PC-3 (cell line): ENCODE data around the gene KCNQ5. TPM values are rescaled to one million over a fixed set of nuclear protein-coding genes. Genes with fewer than 3 reads are reported as not detected.
A peak's percentile ranks its signal among the peaks of the same experiment; 100 is the strongest.

Experiments
- ATAC-seq: fragments of 200-7000 bp; cut with Tn5 transposase; 2 replicates; pipeline ENCODE4 v1.9.1; 2020; ENCODE audit warnings: mild to moderate bottlenecking, moderate library complexity
- BruUV-seq: library from RNA; stranded (reverse); fragments of 400-500 nt; replicated peaks from 2 replicates; lab custom pipeline; 2021; lab: Mats Ljungman, UMichigan
- CTCF ChIA-PET: fragments of 300-600 bp; sonication (Branson Sonifier 250); formaldehyde crosslinking; loops from one replicate; lab custom pipeline; 2022; ENCODE audit warnings: antibody characterized with exemption; lab: Charles Lee
- POLR2A ChIA-PET: fragments of 300-600 bp; sonication (Branson Sonifier 250); formaldehyde crosslinking; loops from one replicate; lab custom pipeline; 2022; ENCODE audit warnings: antibody characterized with exemption; ENCODE audit not compliant: unreplicated experiment; lab: Charles Lee
- DNase-seq: peaks from one replicate; pipeline ENCODE4 v3.0.0-alpha.2; 2015
- H2AFZ ChIP-seq: fragments of 300-600 bp; sonication (generic); 2 replicates; pipeline ENCODE4 v1.6.0; 2016; ENCODE audit warnings: antibody characterized with exemption, low read length
- H3F3A ChIP-seq: fragments of 300-600 bp; sonication (generic); one replicate; pipeline ENCODE4 v1.6.0; 2017; ENCODE audit warnings: antibody characterized with exemption, low read length, control low read depth, mild to moderate bottlenecking; ENCODE audit not compliant: unreplicated experiment
- H3K27ac ChIP-seq: fragments of 300-600 bp; sonication (generic); 2 replicates; pipeline ENCODE4 v1.5.1; 2016; ENCODE audit warnings: mild to moderate bottlenecking, low read length
- H3K27me3 ChIP-seq: fragments of 300-600 bp; sonication (generic); 2 replicates; pipeline ENCODE4 v1.6.1; 2016; ENCODE audit warnings: low read length, mixed read lengths
- H3K36me3 ChIP-seq: fragments of 300-600 bp; sonication (generic); 2 replicates; pipeline ENCODE4 v1.6.1; 2016; ENCODE audit warnings: low read depth, mixed run types, low read length, mixed read lengths
- H3K4me1 ChIP-seq: fragments of 300-600 bp; sonication (generic); 2 replicates; pipeline ENCODE4 v1.5.1; 2016; ENCODE audit warnings: low read length; ENCODE audit not compliant: insufficient read depth
- H3K4me2 ChIP-seq: fragments of 300-600 bp; sonication (generic); 2 replicates; pipeline ENCODE4 v1.6.0; 2016; ENCODE audit warnings: low read length
- H3K4me3 ChIP-seq: fragments of 300-600 bp; sonication (generic); 2 replicates; pipeline ENCODE4 v1.5.1; 2016; ENCODE audit warnings: mild to moderate bottlenecking, low read length, mixed read lengths
- H3K79me2 ChIP-seq: fragments of 300-600 bp; sonication (generic); 2 replicates; pipeline ENCODE4 v1.6.1; 2017; ENCODE audit warnings: low read length, mixed read lengths
- H3K9ac ChIP-seq: fragments of 300-600 bp; sonication (generic); 2 replicates; pipeline ENCODE4 v1.6.0; 2016; ENCODE audit warnings: mild to moderate bottlenecking, low read length
- H3K9me2 ChIP-seq: fragments of 300-600 bp; sonication (generic); replicated peaks from 2 replicates; pipeline ENCODE4 v1.6.1; 2016; ENCODE audit warnings: mixed run types, low read length, mixed read lengths
- H3K9me3 ChIP-seq: fragments of 300-600 bp; sonication (generic); 2 replicates; pipeline ENCODE4 v1.6.1; 2016; ENCODE audit warnings: low read length, mixed read lengths
- H4K20me1 ChIP-seq: fragments of 300-600 bp; sonication (generic); 2 replicates; pipeline ENCODE4 v1.6.1; 2016; ENCODE audit warnings: low read length, mixed read lengths
- EZH2 ChIP-seq: fragments of 300-600 bp; sonication (generic); IDR thresholded peaks from one replicate; pipeline ENCODE4 v1.6.1; 2017; ENCODE audit warnings: antibody characterized with exemption, mild to moderate bottlenecking, low read length; ENCODE audit not compliant: unreplicated experiment
- EZH2phosphoT487 ChIP-seq: fragments of 300-600 bp; sonication (generic); IDR thresholded peaks from 2 replicates; pipeline ENCODE4 v1.6.1; 2018; ENCODE audit warnings: mild to moderate bottlenecking, antibody characterized with exemption, low read length, borderline replicate concordance
- intact Hi-C: fragments of 100-400 bp; cut with micrococcal nuclease; formaldehyde crosslinking; loops from 2 replicates; pipeline ENCODE4 v1.9.0; 2023
- total RNA-seq: library from RNA; depleted of rRNA; stranded (reverse); fragments of >200 nt; gene quantifications from 2 replicates; pipeline ENCODE4 v1.2.3, GENCODE V29; 2014
- TF ChIP-seq, protein P1 (sequence below): fragments of 300-600 bp; sonication (generic); conservative IDR thresholded peaks from 2 replicates; pipeline ENCODE4 v1.5.1; 2017; ENCODE audit warnings: antibody characterized with exemption, low read depth, mild to moderate bottlenecking, low read length

KCNQ5 gene
- total RNA-seq, 1 experiment from 2014 or later, result not detected

DNA sequence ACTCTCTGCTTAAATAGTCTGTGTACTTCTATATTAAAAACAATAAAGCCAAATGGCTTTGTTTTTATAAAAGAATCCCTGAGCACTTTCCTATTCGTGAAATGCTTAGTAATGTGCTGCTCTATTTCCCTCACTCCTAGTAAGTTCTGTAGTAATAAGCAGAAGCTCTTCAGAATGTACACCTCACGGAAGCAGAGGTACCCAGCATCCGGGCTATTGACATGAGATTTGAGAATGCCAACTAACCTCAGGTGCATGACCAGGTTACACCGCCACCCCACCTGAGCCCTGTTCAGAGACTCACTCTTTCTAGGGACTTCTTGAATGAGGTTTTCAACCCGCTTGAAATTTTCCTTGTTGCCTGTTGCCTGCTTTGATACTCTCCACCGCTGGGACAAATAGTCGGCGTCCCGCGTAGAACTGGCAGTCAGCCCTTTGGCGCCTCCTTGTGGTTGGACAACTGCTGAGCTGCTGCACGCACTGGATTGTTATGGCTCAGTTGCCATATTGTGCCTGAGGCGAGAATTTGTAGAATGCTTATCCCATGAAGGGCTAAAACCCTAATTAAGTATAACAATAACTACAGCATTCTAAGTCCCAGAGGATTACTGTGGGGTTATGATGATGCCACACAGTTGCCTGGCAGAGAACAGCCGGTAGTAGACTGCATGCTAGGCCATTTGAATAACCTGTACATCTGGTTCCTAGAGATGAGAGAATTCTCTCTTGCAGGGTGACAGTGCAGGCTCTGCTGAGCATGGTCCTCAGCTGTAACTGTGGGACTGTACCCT, 508.0 kb downstream of the KCNQ5 start:
- ATAC-seq (peak; percentile 93), DNase-seq (peak; percentile 87)
- Histone ChIP-seq H3F3A (no peaks in the 10 kb centered on the region), H3K4me1 (peaks cover 9% of the 10 kb centered on the region; the same call in 1 of the 2 replicates), H3K36me3 (no peaks in the 10 kb centered on the region), H3K27me3 (no peaks in the 10 kb centered on the region), H3K4me2 (peak overlapping the region; percentile 56), H3K9me3 (no peaks in the 10 kb centered on the region), H3K9ac (no peak overlapping the region), H3K27ac (no peak overlapping the region), H3K79me2 (no peaks in the 10 kb centered on the region), H2AFZ (peak overlapping the region; percentile 46; the same call in 1 of the 2 replicates), H4K20me1 (no peaks in the 10 kb centered on the region), H3K4me3 (0 out of 2 replicates have a peak overlapping the region, but pooled peaks have one; percentile 5), H3K9me2 (no peaks in the 10 kb centered on the region)
- TF ChIP-seq EZH2 (no peak), EZH2phosphoT487 (no peak)
- TF ChIP-seq, protein P1, sequence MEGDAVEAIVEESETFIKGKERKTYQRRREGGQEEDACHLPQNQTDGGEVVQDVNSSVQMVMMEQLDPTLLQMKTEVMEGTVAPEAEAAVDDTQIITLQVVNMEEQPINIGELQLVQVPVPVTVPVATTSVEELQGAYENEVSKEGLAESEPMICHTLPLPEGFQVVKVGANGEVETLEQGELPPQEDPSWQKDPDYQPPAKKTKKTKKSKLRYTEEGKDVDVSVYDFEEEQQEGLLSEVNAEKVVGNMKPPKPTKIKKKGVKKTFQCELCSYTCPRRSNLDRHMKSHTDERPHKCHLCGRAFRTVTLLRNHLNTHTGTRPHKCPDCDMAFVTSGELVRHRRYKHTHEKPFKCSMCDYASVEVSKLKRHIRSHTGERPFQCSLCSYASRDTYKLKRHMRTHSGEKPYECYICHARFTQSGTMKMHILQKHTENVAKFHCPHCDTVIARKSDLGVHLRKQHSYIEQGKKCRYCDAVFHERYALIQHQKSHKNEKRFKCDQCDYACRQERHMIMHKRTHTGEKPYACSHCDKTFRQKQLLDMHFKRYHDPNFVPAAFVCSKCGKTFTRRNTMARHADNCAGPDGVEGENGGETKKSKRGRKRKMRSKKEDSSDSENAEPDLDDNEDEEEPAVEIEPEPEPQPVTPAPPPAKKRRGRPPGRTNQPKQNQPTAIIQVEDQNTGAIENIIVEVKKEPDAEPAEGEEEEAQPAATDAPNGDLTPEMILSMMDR, result peak; percentile 95
- BruUV-seq, result no TSS peak
- POLR2A ChIA-PET, result no interaction called here
- CTCF ChIA-PET, result interaction anchor here (0.5 to 0.7 kb wide), 4 partner anchors 100 to 513 kb away, joined by 3 to 5 read pairs (median 3); no protein-coding TSS in a partner anchor
- intact Hi-C loops, result loop anchor here (1.0 to 10.0 kb wide), 9 partner anchors 51 to 718 kb away; no protein-coding TSS in a partner anchor

DNA sequence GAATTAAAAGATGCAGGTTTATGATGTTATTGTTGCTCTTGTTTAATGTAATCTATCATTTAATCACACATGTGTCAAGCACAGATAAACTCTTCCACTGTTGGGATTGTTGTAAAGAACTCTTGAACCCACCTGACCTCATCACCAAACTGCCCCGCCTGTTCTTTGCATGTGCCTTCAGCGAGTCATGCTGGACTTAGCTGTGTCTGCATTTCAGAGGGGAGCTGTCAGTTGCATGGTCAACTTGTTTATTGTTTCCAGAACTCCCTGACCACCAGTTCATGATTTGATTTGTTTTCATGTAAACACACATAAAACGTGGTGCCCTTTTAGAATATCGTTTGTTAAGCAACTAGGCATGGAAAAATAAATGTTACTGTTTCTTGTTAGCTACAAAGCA, 509.8 kb downstream of the KCNQ5 start:
- H3K27ac ChIP-seq, result no peak overlapping the region
- H4K20me1 ChIP-seq, result no peaks in the 10 kb centered on the region
- H2AFZ ChIP-seq, result no peak overlapping the region
- ChIA-PET CTCF (no interaction called here), POLR2A (interaction anchor here (0.6 kb wide), 1 partner anchor 358 kb away, joined by 3 read pairs; no protein-coding TSS in a partner anchor)
- H3K4me1 ChIP-seq, result peaks cover 9% of the 10 kb centered on the region; the same call in 1 of the 2 replicates
- H3F3A ChIP-seq, result no peaks in the 10 kb centered on the region
- no TSS peak for BruUV-seq
- H3K36me3 ChIP-seq, result no peaks in the 10 kb centered on the region
- DNase-seq (peak; percentile 32), ATAC-seq (no peak)
- TF ChIP-seq, protein P1, result no peak
- no peak for TF ChIP-seq EZH2phosphoT487
- TF ChIP-seq EZH2, result no peak
- H3K4me2 ChIP-seq, result no peak overlapping the region
- no peaks in the 10 kb centered on the region for H3K9me3 ChIP-seq
- intact Hi-C loops, result loop anchor here (2.0 to 10.0 kb wide), 8 partner anchors 49 to 719 kb away; no protein-coding TSS in a partner anchor
- no peaks in the 10 kb centered on the region for H3K9me2 ChIP-seq
- no peaks in the 10 kb centered on the region for H3K79me2 ChIP-seq
- no peaks in the 10 kb centered on the region for H3K27me3 ChIP-seq
- H3K9ac ChIP-seq, result no peak overlapping the region
- H3K4me3 ChIP-seq, result no peak overlapping the region
